Omental fat pad (tissue), 4 donors: ENCODE data around the gene MAU2. TPM values are rescaled to one million over a fixed set of nuclear protein-coding genes. Genes with fewer than 3 reads are reported as not detected.
A peak's percentile ranks its signal among the peaks of the same experiment; 100 is the strongest.

Experiments used
- ATAC-seq: fragments of 150-250 bp; one replicate; pipeline ENCODE4 v1.9.1; 2016; ENCODE audit warnings: mild to moderate bottlenecking, moderate library complexity; ENCODE audit not compliant: low FRiP score
- DNase-seq: peaks from one replicate; pipeline ENCODE4 v3.0.0-alpha.2; 2019; ENCODE audit warnings: low spot score
- CTCF ChIP-seq, 3 donors: fragments of 450-650 bp; IDR thresholded peaks; one replicate each; pipeline ENCODE4 v1.5.1; 2016 to 2017; ENCODE audit warnings: antibody characterized with exemption in 3 of 3, mild to moderate bottlenecking in 3 of 3, moderate library complexity in 2 of 3
- total RNA-seq, 4 donors: library from RNA; depleted of rRNA; stranded (reverse); fragments of >200 nt; gene quantifications; one replicate each; pipeline ENCODE4 v1.1.0, GENCODE V29; 2016

Gene MAU2
- total RNA-seq, 4 donors from 2014 or later, result 27.6 to 78.5 (median 44.3) TPM

- DNase-seq (no peak), ATAC-seq (no peak)
Measured at GRCh38 chr19:19306191-19306590, 14.4 kb upstream of the MAU2 start.

GRCh38 chr19:19308373-19308772, 12.3 kb upstream of the MAU2 start:
- TF ChIP-seq CTCF (IDR thresholded peaks at IDR 0.05), result no peak
- DNase-seq (no peak), ATAC-seq (no peak)

More at GRCh38 chr19:19306191-19306590, 14.4 kb upstream of the MAU2 start:
- no peak for TF ChIP-seq CTCF (IDR thresholded peaks at IDR 0.05)

- DNase-seq (no peak), ATAC-seq (no peak)
- TF ChIP-seq CTCF (IDR thresholded peaks at IDR 0.05), result no peak
Measured at GRCh38 chr19:19315444-19315843, 5.2 kb upstream of the MAU2 start.

- DNase-seq, result no peak
- no peak for ATAC-seq
- no peak for TF ChIP-seq CTCF (IDR thresholded peaks at IDR 0.05)
Measured at GRCh38 chr19:19316082-19316481, 4.5 kb upstream of the MAU2 start.

- ATAC-seq, result peak; percentile 35
Measured at GRCh38 chr19:19319732-19320360, 783 bp upstream of the MAU2 start.

GRCh38 chr19:19321141-19321577, 530 bp downstream of the MAU2 start:
- ATAC-seq, result no peak
- no peak for DNase-seq
- no peak for TF ChIP-seq CTCF (IDR thresholded peaks at IDR 0.05)

More at GRCh38 chr19:19319732-19320360, 783 bp upstream of the MAU2 start:
- no peak for TF ChIP-seq CTCF (IDR thresholded peaks at IDR 0.05)
- DNase-seq, result no peak

- TF ChIP-seq CTCF (IDR thresholded peaks at IDR 0.05), result no peak
- DNase-seq (no peak), ATAC-seq (no peak)
Measured at GRCh38 chr19:19324059-19324770, 3.6 kb downstream of the MAU2 start.
